ENCODE measurements around the gene KCNS3. TPM values are rescaled to one million over a fixed set of nuclear protein-coding genes. Genes with fewer than 3 reads are reported as not detected.
A peak's percentile ranks its signal among the peaks of the same experiment; 100 is the strongest.

Gene KCNS3
- total and polyA plus RNA-seq, 2 of the 13 experiments (the other 11 are each of a cell fraction or from before 2014, with no cell fraction given) = not detected

GRCh38 chr2:17830053-17831034 is 48.1 kb upstream of the KCNS3 start (continued):
- TF ChIP-seq ARID4A (CRISPR knock-in tag; IDR thresholded peaks at IDR 0.05; ENCODE audit: borderline replicate concordance) = no peak; the same call in none of the 2 replicates
- peak; percentile 45; the same call in 1 of the 2 replicates for TF ChIP-seq GATAD1 (CRISPR knock-in tag; IDR thresholded peaks at IDR 0.05)
- TF ChIP-seq ELF1 (CRISPR knock-in tag; IDR thresholded peaks at IDR 0.05) = peak; percentile 66
- no peak for TF ChIP-seq ZSCAN12 (CRISPR knock-in tag; IDR thresholded peaks at IDR 0.05)
- TF ChIP-seq ZNF276 (CRISPR knock-in tag; IDR thresholded peaks at IDR 0.05; ENCODE audit: low read depth) = 0 out of 2 replicates have a peak, but pooled peaks have one; percentile 24
- TF ChIP-seq PHF8 (CRISPR knock-in tag; IDR thresholded peaks at IDR 0.05) = no peak
- 0 out of 2 replicates have a peak, but pooled peaks have one; percentile 27 for TF ChIP-seq CHD2 (IDR thresholded peaks at IDR 0.05; ENCODE audit: low read depth, low read length)
- no peak for TF ChIP-seq MAFG (CRISPR knock-in tag; IDR thresholded peaks at IDR 0.05)
- no peak for TF ChIP-seq BRD4 (CRISPR knock-in tag; IDR thresholded peaks at IDR 0.05)
- TF ChIP-seq TFDP1 (CRISPR knock-in tag; IDR thresholded peaks at IDR 0.05; ENCODE audit: borderline replicate concordance) = peak; percentile 38; the same call in 1 of the 2 replicates
- no peak for TF ChIP-seq FOXK1 (CRISPR knock-in tag; IDR thresholded peaks at IDR 0.05; ENCODE audit: borderline replicate concordance, low read depth)
- TF ChIP-seq AGO2 (optimal IDR thresholded peaks at IDR 0.05; ENCODE audit: low read depth, low read length) = no peak
- TF ChIP-seq ZNF562 (CRISPR knock-in tag; IDR thresholded peaks at IDR 0.05; ENCODE audit: borderline replicate concordance) = no peak
- no peak for TF ChIP-seq ZNF253 (CRISPR knock-in tag; IDR thresholded peaks at IDR 0.05; ENCODE audit: borderline replicate concordance)
- TF ChIP-seq ZNF713 (CRISPR knock-in tag; IDR thresholded peaks at IDR 0.05) = no peak
- TF ChIP-seq ZNF230 (CRISPR knock-in tag; IDR thresholded peaks at IDR 0.05) = no peak
- no peak for TF ChIP-seq NAIF1 (CRISPR knock-in tag; IDR thresholded peaks at IDR 0.05; ENCODE audit: borderline replicate concordance)
- no peak for TF ChIP-seq NR1H2 (CRISPR knock-in tag; IDR thresholded peaks at IDR 0.05; ENCODE audit: borderline replicate concordance, low read depth)
- TF ChIP-seq ZNF501 (CRISPR knock-in tag; IDR thresholded peaks at IDR 0.05) = peak; percentile 94
- TF ChIP-seq IKZF1 (IDR thresholded peaks at IDR 0.05) = no peak
- TF ChIP-seq ZNF746 (CRISPR knock-in tag; IDR thresholded peaks at IDR 0.05) = no peak
- TF ChIP-seq ZNF414 (CRISPR knock-in tag; IDR thresholded peaks at IDR 0.05) = 0 out of 2 replicates have a peak, but pooled peaks have one; percentile 55
